SK-N-SH (cell line): Measurements from ENCODE around the gene SMARCC2.

Experiments
- CTCF ChIP-seq: fragments of 200-600 bp; sonication (generic); IDR thresholded peaks from 2 replicates; pipeline ENCODE4 v1.6.1; 2017; ENCODE audit warnings: antibody characterized with exemption, mild to moderate bottlenecking, moderate library complexity
- EP300 ChIP-seq, 2 experiments: IDR thresholded peaks; 2 replicates each; pipeline versions ENCODE4 v1.4.0 to v1.6.1; 2012; ENCODE audit warnings: borderline replicate concordance in 1 of 2, low read depth in 1 of 2, low read length in 1 of 2
- SIN3A ChIP-seq: IDR thresholded peaks from 2 replicates; pipeline ENCODE4 v1.6.1; 2012; ENCODE audit warnings: low read depth, mild to moderate bottlenecking, low read length, moderate library complexity, borderline replicate concordance
- TAF1 ChIP-seq: IDR thresholded peaks from 2 replicates; pipeline ENCODE4 v1.6.1; 2012; ENCODE audit warnings: low read depth, mild to moderate bottlenecking, low read length, moderate library complexity, borderline replicate concordance

- TF ChIP-seq CTCF (peak; percentile 78), SIN3A (peak; percentile 75; the same call in 1 of the 2 replicates), EP300 (IDR thresholded peaks at IDR 0.05; ENCODE audit: borderline replicate concordance in 1 of 2, low read depth in 1 of 2, low read length in 1 of 2) (no peak), TAF1 (no peak)
Measured at GRCh38 chr12:56119361-56119796, 69.9 kb downstream of the SMARCC2 start.
